ENCODE results near the gene RAB22A.
"Not testable (repeated sequence)": the region's sequence is repeated elsewhere in the genome, so short reads cannot be mapped to it uniquely, and the experiment has no call there.

Gene RAB22A

DNA sequence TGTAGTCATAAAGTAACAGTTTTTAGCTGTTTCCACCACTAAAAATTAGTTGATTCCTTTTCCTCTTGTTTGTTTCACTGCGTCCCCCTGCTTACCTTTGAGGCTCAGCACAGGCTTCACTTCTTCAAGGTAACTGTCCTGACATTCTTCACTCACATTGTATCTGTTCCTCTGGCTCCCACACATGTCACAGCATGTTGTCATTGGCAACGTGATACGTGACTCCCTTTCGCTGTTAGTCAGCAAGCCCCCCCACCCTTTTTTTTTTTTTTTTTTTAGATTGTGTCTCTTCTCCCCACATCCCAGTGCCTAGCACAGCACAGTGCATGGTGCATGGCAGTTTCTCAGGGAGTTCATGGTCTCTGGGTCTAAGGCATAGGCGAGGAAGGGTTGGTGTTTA is 92.8 kb downstream of the RAB22A start:
- no peaks in the 10 kb centered on the region for H3K9me3 ChIP-seq (ENCODE audit: control insufficient read depth, low read length)
- peaks cover 18% of the 10 kb centered on the region for H3K4me1 ChIP-seq (ENCODE audit: control insufficient read depth, insufficient read depth, low read length)
- H3K4me3 ChIP-seq (ENCODE audit: low read length), result no peak overlapping the region
- no peaks in the 10 kb centered on the region for H3K36me3 ChIP-seq (ENCODE audit: control insufficient read depth, insufficient read depth, low read length, severe bottlenecking)
- H3K27me3 ChIP-seq (replicated peaks; ENCODE audit: control insufficient read depth, insufficient read depth, low read length), result no peaks in the 10 kb centered on the region
- no peak for DNase-seq (ENCODE audit: low read depth)
- no peak overlapping the region for H3K9ac ChIP-seq (ENCODE audit: low read length)

DNA sequence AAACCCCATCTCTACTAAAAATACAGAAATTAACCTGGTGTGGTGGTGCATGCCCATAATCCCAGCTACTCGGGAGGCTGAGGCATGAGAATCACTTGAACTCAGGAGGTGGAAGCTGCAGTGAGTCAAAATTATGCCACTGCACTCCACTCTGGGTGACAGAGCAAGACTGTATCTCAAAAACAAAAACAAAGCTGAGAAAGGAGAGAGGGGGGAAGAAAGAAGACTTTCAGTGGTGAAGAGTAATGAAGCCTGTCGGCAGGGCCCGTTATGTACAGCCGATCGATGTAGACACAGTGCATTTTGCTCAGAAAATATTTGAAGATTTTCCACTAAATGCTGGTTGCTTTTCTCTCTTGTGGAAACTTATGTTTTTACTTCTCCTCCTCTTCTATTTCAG is 93.3 kb downstream of the RAB22A start:
- H3K27me3 ChIP-seq (replicated peaks; ENCODE audit: control insufficient read depth, insufficient read depth, low read length), result no peaks in the 10 kb centered on the region

DNA sequence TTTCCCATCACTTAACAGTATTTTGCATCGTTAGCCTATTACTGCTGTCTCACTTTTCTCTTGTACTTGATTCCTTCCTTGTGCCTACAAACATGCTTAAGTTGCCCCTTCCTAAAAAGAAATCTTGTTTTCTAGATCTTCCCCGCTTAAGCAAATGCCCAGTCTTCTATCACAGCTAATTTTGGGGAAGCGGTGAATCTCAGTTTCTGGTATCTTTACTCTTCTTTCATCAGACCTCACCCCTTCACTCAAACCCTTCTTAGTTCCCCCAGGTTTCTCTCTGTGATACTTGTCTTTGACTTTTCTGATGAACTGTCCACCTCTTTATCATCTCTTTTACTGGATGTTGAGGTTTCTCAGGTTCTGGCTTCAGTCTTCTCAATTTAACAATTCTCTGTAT is 93.8 kb downstream of the RAB22A start:
- no peak overlapping the region for H3K4me3 ChIP-seq (ENCODE audit: low read length)
- H3K9me3 ChIP-seq (ENCODE audit: control insufficient read depth, low read length), result no peaks in the 10 kb centered on the region
- no peaks in the 10 kb centered on the region for H3K36me3 ChIP-seq (ENCODE audit: control insufficient read depth, insufficient read depth, low read length, severe bottlenecking)
- no peak for DNase-seq (ENCODE audit: low read depth)
- peaks cover 26% of the 10 kb centered on the region for H3K4me1 ChIP-seq (ENCODE audit: control insufficient read depth, insufficient read depth, low read length)
- no peak overlapping the region for H3K9ac ChIP-seq (ENCODE audit: low read length)
- H3K27me3 ChIP-seq (replicated peaks; ENCODE audit: control insufficient read depth, insufficient read depth, low read length), result no peaks in the 10 kb centered on the region

More for the DNA sequence above, 93.3 kb downstream of the RAB22A start:
- no peaks in the 10 kb centered on the region for H3K36me3 ChIP-seq (ENCODE audit: control insufficient read depth, insufficient read depth, low read length, severe bottlenecking)
- no peak for DNase-seq (ENCODE audit: low read depth)
- peaks cover 22% of the 10 kb centered on the region for H3K4me1 ChIP-seq (ENCODE audit: control insufficient read depth, insufficient read depth, low read length)
- no peaks in the 10 kb centered on the region for H3K9me3 ChIP-seq (ENCODE audit: control insufficient read depth, low read length)
- no peak overlapping the region for H3K9ac ChIP-seq (ENCODE audit: low read length)
- no peak overlapping the region for H3K4me3 ChIP-seq (ENCODE audit: low read length)

GRCh38 chr20:58405504-58406291 is 96.2 kb downstream of the RAB22A start:
- no peak for DNase-seq (ENCODE audit: low read depth)
- Histone ChIP-seq H3K9ac (ENCODE audit: low read length) (no peak overlapping the region), H3K9me3 (ENCODE audit: control insufficient read depth, low read length) (no peaks in the 10 kb centered on the region), H3K27me3 (replicated peaks; ENCODE audit: control insufficient read depth, insufficient read depth, low read length) (no peaks in the 10 kb centered on the region), H3K4me3 (ENCODE audit: low read length) (no peak overlapping the region), H3K36me3 (ENCODE audit: control insufficient read depth, insufficient read depth, low read length, severe bottlenecking) (no peaks in the 10 kb centered on the region), H3K4me1 (ENCODE audit: control insufficient read depth, insufficient read depth, low read length) (peaks cover 27% of the 10 kb centered on the region)

- Histone ChIP-seq H3K9me3 (ENCODE audit: control insufficient read depth, low read length) (no peaks in the 10 kb centered on the region), H3K9ac (ENCODE audit: low read length) (no peak overlapping the region), H3K4me1 (ENCODE audit: control insufficient read depth, insufficient read depth, low read length) (peaks cover 27% of the 10 kb centered on the region), H3K36me3 (ENCODE audit: control insufficient read depth, insufficient read depth, low read length, severe bottlenecking) (no peaks in the 10 kb centered on the region), H3K27me3 (replicated peaks; ENCODE audit: control insufficient read depth, insufficient read depth, low read length) (no peaks in the 10 kb centered on the region), H3K4me3 (ENCODE audit: low read length) (no peak overlapping the region)
- DNase-seq (ENCODE audit: low read depth), result no peak
Observed at GRCh38 chr20:58406422-58407001, 97.0 kb downstream of the RAB22A start.

- no peaks in the 10 kb centered on the region for H3K27me3 ChIP-seq (replicated peaks; ENCODE audit: control insufficient read depth, insufficient read depth, low read length)
- H3K36me3 ChIP-seq (ENCODE audit: control insufficient read depth, insufficient read depth, low read length, severe bottlenecking), result no peaks in the 10 kb centered on the region
- H3K4me1 ChIP-seq (ENCODE audit: control insufficient read depth, insufficient read depth, low read length), result peaks cover 27% of the 10 kb centered on the region
- H3K9me3 ChIP-seq (ENCODE audit: control insufficient read depth, low read length), result no peaks in the 10 kb centered on the region
- H3K4me3 ChIP-seq (ENCODE audit: low read length), result peak overlapping the region; percentile 26
- H3K9ac ChIP-seq (ENCODE audit: low read length), result no peak overlapping the region
- no peak for DNase-seq (ENCODE audit: low read depth)
Observed at GRCh38 chr20:58407201-58407873, 97.8 kb downstream of the RAB22A start.

- Histone ChIP-seq H3K9ac (ENCODE audit: low read length) (no peak overlapping the region), H3K4me3 (ENCODE audit: low read length) (peak overlapping the region; percentile 26), H3K9me3 (ENCODE audit: control insufficient read depth, low read length) (no peaks in the 10 kb centered on the region), H3K27me3 (replicated peaks; ENCODE audit: control insufficient read depth, insufficient read depth, low read length) (no peaks in the 10 kb centered on the region), H3K36me3 (ENCODE audit: control insufficient read depth, insufficient read depth, low read length, severe bottlenecking) (no peaks in the 10 kb centered on the region), H3K4me1 (ENCODE audit: control insufficient read depth, insufficient read depth, low read length) (peaks cover 27% of the 10 kb centered on the region)
- DNase-seq (ENCODE audit: low read depth), result no peak
Observed at GRCh38 chr20:58407966-58408557, 98.5 kb downstream of the RAB22A start.

GRCh38 chr20:58408603-58409246 is 99.2 kb downstream of the RAB22A start:
- no peaks in the 10 kb centered on the region for H3K9me3 ChIP-seq (ENCODE audit: control insufficient read depth, low read length)
- no peaks in the 10 kb centered on the region for H3K36me3 ChIP-seq (ENCODE audit: control insufficient read depth, insufficient read depth, low read length, severe bottlenecking)
- no peak for DNase-seq (ENCODE audit: low read depth)

GRCh38 chr20:58414216-58414615 is 104.7 kb downstream of the RAB22A start:
- DNase-seq (ENCODE audit: low read depth), result not testable (repeated sequence)

More at GRCh38 chr20:58408603-58409246, 99.2 kb downstream of the RAB22A start:
- H3K4me3 ChIP-seq (ENCODE audit: low read length), result no peak overlapping the region
- H3K27me3 ChIP-seq (replicated peaks; ENCODE audit: control insufficient read depth, insufficient read depth, low read length), result no peaks in the 10 kb centered on the region
- H3K9ac ChIP-seq (ENCODE audit: low read length), result no peak overlapping the region
- H3K4me1 ChIP-seq (ENCODE audit: control insufficient read depth, insufficient read depth, low read length), result peaks cover 27% of the 10 kb centered on the region

DNA sequence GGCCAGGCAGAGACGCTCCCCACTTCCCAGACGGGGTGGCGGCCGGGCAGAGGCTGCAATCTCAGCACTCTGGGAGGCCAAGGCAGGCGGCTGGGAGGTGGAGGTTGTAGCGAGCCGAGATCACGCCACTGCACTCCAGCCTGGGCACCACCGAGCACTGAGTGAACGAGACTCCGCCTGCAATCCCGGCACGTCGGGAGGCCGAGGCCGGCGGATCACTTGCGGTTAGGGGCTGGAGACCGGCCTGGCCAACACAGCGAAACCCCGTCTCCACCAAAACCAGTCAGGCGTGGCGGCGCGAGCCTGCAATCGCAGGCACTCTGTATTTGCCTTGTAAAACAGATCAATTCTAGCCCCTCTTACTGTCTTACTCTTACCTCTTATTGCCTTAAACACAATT is 105.3 kb downstream of the RAB22A start:
- not testable (repeated sequence) for H3K9ac ChIP-seq (ENCODE audit: low read length); H3K27me3 ChIP-seq (replicated peaks; ENCODE audit: control insufficient read depth, insufficient read depth, low read length); H3K9me3 ChIP-seq (ENCODE audit: control insufficient read depth, low read length); H3K4me1 ChIP-seq (ENCODE audit: control insufficient read depth, insufficient read depth, low read length); DNase-seq (ENCODE audit: low read depth); H3K4me3 ChIP-seq (ENCODE audit: low read length)
- peaks cover 11% of the 10 kb centered on the region for H3K36me3 ChIP-seq (ENCODE audit: control insufficient read depth, insufficient read depth, low read length, severe bottlenecking)

More at GRCh38 chr20:58414216-58414615, 104.7 kb downstream of the RAB22A start:
- H3K4me3 ChIP-seq (ENCODE audit: low read length); H3K4me1 ChIP-seq (ENCODE audit: control insufficient read depth, insufficient read depth, low read length); H3K9me3 ChIP-seq (ENCODE audit: control insufficient read depth, low read length); H3K36me3 ChIP-seq (ENCODE audit: control insufficient read depth, insufficient read depth, low read length, severe bottlenecking); H3K27me3 ChIP-seq (replicated peaks; ENCODE audit: control insufficient read depth, insufficient read depth, low read length); H3K9ac ChIP-seq (ENCODE audit: low read length): not testable (repeated sequence)

DNA sequence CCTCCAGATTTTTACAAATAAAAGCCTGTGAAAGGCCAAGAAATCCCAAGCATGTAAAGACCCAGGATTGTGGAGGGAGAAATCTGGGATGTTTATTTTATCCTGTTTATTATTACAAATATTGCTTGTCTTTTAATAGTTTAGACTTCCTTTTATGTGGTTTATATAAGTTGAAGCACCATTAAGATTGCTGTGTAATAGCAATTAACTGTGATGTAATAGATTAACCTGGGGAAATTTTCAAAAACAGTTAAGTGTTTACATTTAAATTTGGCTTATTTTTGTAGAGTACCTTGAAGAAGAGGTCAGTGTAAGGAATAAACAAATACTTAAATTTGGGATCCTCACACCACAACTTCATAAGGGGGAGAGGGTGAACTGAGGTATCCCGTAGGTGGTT is 106.5 kb downstream of the RAB22A start:
- Histone ChIP-seq H3K4me3 (ENCODE audit: low read length) (no peak overlapping the region), H3K4me1 (ENCODE audit: control insufficient read depth, insufficient read depth, low read length) (peaks cover 5% of the 10 kb centered on the region), H3K9ac (ENCODE audit: low read length) (no peak overlapping the region), H3K9me3 (ENCODE audit: control insufficient read depth, low read length) (no peaks in the 10 kb centered on the region), H3K27me3 (replicated peaks; ENCODE audit: control insufficient read depth, insufficient read depth, low read length) (no peaks in the 10 kb centered on the region), H3K36me3 (ENCODE audit: control insufficient read depth, insufficient read depth, low read length, severe bottlenecking) (peaks cover 15% of the 10 kb centered on the region)
- DNase-seq (ENCODE audit: low read depth), result no peak
